Dermis microvascular lymphatic vessel endothelial cell (primary cell): Measurements from ENCODE around the gene AMN. TPM values are rescaled to one million over a fixed set of nuclear protein-coding genes. Genes with fewer than 3 reads are reported as not detected.

ENCODE experiments used
- DNase-seq, 2 donors: peaks; one replicate each; pipeline versions ENCODE4 v3.0.0 to v3.0.0-alpha.2; 2010; ENCODE audit warnings: low read depth in 2 of 2
- total RNA-seq: library from RNA; depleted of rRNA; stranded (reverse); fragments of >200 nt; gene quantifications from 2 replicates; pipeline ENCODE4 v1.2.1, GENCODE V29; 2014

AMN gene
- total RNA-seq, 1 donor from 2014 or later = 0.13 TPM

DNA sequence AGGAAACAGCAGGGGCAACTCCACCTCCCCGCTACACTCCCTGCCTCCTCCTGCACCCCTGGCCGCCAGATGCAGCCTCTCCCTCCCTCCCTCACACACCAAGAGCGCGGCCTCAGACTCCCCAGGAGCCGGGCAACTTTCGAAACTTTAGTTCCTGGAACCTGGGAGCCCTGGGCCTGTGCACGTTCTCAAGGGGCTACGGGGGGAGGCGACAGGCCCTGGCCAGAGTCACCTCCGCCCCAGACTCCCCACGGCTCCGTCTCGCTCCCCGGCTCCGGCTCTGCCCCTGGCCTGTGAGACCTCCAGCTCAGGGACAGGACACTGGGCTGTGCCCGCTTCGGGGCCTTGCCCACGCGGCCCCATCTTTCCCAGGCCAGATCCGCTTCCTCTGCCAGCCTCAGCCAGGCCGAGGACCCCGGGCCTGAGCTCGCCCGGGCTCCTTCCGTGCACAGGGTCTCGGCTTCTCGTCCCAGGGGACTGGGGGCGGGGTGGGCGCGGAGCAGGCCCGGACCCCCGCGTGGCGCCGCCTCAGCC is 5.5 kb downstream of the AMN start:
- no peak for DNase-seq

DNA sequence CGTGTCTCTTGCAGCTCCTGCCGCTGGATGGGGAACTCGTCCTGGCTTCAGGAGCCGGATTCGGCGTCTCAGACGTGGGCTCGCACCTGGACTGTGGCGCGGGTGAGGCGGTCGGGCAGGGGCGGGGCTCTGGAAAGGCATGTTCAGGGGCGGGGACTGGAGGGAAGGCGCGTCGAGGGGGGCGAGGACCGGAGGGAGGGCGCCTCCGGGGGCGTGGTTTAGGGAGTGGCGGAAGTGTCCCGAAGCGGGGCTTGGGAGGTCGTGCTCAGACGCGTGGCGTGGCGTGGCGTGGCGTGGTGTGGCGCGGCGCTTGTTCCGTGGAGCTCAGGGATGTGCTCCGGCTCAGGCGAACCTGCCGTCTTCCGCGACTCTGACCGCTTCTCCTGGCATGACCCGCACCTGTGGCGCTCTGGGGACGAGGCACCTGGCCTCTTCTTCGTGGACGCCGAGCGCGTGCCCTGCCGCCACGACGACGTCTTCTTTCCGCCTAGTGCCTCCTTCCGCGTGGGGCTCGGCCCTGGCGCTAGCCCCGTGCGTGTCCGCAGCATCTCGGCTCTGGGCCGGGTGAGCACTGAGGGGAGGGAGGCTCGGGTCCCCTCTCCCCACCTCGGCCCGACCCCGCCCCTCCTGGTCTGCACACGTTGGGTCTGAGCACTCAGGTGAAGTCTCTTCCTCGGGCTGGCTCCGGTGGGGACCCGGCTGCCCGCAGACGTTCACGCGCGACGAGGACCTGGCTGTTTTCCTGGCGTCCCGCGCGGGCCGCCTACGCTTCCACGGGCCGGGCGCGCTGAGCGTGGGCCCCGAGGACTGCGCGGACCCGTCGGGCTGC is 6.2 kb downstream of the AMN start:
- DNase-seq = peak in 1 of 2 donors; percentile 54

DNA sequence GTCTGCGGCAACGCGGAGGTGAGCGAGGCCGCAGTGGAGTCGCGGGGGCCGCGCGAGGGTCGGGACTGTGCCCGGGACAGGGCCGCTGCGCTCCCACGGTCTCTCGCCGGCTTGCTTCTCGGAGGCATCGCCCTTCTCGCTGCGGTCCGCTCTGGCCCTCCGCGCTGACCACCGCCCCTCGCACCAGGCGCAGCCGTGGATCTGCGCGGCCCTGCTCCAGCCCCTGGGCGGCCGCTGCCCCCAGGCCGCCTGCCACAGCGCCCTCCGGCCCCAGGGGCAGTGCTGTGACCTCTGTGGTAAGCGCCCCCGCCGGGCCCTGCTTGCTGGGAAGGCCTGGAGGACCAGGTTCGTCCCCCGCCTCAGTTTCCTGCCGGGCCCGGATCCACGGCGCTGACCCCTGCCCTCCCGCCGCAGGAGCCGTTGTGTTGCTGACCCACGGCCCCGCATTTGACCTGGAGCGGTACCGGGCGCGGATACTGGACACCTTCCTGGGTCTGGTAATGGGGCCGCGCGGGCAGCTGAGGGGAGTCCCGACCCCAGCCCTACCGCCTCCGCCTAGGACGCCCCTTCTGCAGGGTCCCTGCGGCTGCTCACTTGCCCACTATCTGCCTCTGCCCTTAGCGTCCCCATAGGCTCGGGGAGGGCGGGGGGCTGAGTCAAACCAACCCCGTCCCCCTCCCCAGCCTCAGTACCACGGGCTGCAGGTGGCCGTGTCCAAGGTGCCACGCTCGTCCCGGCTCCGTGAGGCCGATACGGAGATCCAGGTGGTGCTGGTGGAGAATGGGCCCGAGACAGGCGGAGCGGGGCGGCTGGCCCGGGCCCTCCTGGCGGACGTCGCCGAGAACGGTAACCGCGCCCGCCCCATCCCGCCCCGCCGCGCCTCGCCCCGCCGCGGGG is 7.0 kb downstream of the AMN start:
- DNase-seq = no peak

DNA sequence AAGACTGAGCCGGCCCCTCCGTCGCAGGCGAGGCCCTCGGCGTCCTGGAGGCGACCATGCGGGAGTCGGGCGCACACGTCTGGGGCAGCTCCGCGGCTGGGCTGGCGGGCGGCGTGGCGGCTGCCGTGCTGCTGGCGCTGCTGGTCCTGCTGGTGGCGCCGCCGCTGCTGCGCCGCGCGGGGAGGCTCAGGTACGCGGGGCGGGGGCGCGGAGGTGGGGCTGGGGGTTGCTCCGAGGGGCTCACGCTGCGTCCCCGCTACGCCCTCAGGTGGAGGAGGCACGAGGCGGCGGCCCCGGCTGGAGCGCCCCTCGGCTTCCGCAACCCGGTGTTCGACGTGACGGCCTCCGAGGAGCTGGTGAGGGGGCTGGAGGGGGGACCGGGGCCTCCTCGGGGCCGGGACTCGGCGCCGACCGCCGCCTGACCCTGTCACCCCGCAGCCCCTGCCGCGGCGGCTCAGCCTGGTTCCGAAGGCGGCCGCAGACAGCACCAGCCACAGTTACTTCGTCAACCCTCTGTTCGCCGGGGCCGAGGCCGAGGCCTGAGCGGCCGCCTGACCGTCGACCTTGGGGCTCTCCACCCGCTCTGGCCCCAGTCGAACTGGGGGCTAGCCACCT is 7.8 kb downstream of the AMN start:
- peak in 1 of 2 donors; percentile 14 for DNase-seq

DNA sequence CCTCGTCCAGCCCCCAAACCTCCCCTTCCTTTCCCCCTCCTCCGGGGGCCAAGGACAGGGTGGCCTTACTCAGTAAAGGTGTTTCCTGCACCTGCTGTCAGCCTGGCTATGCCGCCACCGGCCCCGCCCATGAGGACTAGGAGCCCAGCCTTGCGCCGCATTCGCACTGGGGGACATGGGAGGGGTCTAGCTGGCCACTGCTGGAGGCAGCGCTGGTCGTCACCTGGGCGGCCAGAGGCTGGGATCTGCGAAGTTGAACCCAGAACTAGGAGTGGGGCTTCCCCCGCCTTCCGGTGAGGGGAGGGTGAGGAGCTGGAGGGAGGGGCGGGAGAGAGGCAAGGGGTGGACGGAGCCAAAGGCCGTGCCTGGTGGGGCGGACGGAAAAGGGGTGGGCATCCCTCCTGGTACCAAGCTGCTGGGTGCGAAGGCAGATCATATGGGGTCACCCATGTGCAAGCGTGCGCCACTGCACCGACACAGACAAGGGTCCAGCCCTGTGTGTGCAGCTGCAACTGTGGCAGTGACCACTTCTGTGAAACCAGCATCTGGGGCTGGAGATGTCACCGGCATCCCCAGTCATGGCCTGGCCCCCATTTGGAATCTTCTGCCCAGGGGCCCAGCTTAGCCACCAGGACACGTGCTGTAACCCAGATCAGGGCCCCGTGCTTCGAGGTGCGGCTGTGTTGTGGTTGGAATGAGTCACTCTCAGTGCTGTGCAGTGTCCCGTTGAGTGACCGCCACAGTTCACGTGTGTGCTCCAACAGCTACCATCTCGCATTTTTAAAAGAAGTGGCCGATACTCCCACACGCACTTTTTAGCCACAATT is 8.5 kb downstream of the AMN start:
- peak in 1 of 2 donors; percentile 31 for DNase-seq

DNA sequence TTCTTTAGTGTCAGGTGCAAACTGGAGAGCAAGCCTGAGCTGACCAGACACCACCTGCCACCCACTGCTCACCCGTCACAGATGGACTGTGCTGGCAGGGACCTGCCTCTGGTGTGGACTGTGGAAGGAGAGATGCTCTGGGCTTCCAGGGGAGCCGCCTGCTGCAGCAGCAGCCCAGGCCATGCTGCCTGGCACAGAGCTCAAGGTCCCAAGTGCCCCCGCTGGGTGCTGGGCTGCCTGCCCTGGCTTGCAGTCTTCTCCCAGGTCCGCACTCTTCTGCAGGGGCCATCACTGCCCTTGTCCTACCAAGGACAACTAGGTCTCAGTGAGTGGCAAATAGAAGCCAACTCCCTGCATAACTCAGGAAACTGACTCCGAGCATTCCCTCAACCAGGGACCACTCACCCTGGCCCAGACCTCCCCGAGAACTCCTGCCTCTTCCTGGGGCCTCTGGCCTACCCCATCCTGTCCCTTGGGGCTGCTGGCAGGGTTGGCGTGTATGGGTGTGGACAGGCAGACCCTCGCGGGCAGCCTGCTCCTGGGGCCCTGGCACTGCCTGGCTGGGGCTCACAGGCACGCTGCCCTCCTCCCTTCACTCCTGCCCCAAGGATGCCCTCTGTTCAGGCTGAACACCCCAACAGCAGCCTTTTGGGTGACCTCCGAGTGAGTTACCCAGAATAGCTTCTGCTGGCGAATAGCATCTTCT is 9.3 kb downstream of the AMN start:
- no peak for DNase-seq

DNA sequence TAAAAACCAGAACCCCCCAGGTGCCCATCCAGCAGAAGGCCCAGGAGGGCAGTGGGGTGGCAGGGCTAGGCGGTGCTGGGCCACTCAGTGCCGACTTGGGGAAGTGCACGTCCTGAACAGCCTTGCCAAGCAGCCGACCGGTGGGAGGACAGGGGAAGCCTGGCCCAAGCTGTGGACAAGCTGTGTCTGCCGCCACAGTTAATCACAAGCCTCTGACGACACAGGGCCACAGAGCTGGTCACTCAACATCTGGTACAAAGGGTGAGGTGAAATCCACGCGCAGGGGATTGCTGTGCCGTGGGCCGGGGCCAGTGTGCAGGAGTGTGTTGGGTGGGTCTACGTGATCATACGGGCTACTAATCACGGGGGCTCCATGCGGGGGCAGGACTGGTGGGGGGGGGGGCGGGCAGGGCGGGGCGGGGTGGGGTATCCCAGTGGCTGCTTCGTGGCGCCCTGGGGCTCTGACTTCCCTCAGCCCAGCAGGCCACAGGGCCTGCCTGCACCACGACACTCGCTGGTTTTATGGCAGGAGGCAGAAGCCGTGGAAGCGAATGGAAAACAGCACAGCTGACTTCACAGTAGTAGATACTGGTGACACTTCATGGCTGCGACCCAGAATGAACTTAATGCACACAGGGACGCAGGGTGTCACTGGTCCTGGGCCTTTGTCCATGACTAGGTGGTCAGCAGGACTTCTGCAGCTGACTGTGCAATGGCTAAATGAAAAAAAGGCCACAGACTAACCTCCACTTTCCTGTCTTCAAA is 10.2 kb downstream of the AMN start:
- no peak for DNase-seq

DNA sequence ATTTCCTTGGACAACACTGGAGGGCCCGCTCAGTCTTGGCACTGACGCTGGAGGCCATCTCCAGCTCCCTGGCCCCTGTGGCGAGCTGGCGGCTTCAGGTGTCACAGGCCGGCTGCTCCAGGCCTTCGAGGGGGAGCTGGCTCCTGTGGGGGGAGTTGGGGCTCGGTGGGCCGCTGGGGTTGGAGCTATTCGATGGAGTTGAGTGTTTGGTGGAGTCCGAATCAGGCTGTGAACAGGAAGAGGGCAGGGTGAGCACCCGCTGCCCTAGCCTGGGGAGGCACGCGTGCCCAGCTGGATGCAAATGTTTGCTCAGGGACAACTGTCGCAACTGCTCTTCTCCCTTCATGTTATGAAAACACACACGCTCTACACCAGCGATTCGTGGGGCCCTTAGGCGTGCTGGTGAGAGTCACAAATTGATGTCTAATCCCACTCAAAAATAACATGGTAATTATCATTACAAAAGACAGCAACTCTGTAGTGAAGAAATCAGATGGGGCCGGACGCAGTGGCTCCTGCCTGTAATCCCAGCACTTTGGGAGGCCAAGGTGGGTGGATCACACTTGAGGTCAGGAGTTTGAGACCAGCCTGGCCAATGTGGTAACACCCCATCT is 11.3 kb downstream of the AMN start:
- no peak for DNase-seq

DNA sequence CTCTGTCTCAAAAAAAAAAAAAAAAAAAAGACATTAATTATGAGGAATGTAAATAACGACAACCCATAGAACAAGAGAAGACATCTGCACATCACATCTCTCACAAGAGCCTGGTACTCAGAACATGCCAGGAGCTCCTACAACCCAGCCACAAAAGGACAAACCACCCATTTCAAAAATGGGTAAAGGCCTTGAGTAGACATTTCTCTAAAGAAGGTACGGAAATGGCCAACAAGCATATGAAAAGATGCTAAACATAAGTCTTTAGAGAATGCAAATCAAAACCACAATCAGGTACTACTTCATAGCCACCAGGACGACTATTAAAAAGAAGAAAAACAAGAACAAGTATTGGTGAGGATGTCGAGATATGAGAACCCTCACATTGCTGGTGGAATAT is 13.3 kb downstream of the AMN start:
- no peak for DNase-seq

DNA sequence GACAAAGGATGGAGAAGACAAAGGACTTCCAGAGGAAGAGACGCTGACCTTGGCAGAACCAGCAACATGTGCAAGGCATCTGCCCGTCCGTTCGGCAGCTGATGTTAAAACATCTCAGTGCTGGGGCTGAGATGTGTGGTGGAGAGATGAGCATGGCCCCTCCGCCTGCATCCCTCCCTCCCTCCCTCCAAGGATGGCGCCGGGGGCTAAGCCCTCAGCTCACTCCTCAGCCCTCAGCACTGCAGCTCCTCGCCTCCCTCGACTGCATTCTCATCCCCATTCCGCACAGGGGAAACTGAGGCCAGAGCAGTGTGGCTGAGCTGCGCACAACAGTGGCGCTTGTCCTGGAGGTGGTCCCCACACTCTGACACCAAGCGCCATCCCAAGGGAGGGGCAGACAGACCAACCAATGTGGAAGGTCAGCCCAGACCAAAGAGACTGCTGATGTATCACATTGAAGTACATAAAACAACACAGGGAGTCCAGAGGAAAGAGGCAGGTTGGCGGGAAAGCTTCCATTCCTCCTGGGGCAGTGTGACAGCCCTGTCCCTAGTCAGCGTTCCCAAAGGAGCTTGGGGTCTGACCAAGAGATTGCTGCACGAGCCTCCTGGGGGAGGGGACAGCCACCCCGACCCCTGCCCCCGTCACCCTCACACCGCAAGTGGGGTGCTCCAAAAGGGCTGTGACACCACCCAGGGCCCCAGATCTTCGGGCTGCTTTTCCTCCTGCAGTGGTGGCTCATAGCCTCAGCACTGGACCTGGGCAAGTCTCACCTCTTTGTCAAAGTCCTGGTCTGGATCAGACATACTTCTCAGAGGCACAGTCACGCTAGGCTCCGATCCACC is 15.1 kb downstream of the AMN start:
- no peak for DNase-seq

DNA sequence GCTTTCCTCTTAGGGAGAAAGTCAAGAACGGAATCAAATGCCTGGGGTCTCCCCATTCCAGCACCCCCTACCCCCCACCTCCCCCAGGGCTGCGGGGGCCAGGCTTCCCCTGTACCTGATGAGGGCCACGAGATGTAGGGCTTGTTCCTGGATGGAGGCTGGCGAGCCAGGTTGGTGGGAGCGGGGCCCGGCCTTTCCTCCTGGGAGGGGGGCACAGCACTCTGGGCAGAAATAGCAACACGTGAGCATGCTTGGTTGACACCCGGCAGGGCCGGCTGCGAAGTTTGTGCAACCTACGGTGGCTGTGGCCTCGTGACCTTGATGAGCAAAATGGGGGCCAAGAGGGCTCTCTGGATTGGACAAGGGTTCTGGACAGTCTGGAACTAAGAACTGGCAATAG is 15.7 kb downstream of the AMN start:
- no peak for DNase-seq

DNA sequence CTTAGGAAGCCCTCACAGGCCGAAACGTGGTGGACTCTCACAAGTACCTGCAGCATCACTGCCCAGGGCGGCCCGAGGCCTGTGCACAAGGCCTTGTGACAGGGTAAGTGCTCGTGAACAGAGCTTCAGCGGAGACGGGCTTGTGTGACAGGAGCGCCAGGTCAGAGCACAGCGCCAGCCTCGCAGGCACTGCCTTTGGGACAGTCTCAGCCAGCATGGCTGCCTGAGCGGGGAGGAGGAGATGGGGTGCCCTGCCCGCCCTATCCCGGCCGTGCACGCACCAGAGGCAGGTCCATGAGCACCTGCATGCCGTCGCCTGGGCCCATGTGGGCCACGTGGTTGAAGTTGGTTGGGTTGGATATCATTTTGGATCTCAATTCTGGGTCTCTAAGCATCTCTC is 16.9 kb downstream of the AMN start:
- DNase-seq = no peak

DNA sequence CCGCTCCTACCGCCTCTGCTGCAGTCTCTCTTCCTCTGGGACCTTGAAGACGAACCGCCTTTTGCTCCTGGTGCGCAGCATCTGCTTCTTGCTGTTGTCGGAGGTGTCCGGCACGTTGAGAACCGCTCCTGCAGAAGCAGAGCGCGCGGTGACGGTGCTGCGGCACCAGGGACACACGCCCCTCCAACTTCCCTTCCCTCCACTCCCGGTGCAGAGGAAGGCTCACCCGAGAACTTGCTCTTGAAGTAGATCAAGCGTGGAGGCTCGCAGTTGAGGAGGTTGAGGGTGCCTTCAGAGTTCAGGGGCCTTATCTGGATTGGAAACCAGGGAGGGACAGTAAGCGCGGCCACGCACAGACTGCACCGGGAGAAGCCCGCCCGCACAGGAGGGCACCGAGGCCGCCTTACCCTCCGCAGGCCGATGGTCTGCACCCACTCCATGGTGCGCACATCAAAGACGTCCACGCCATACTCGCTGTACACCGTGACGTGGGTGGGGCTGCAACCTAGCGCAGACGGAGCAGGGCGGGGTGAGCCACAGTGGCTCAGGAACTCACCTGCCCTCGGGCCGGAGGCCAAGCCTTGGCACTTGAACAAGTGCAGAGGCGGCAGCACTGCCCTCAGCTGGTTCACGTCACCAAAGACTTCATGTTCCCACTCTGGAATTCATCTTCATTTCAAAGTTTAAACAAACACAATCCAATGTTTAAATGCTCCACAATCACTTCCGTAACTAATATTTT is 17.5 kb downstream of the AMN start:
- no peak for DNase-seq

DNA sequence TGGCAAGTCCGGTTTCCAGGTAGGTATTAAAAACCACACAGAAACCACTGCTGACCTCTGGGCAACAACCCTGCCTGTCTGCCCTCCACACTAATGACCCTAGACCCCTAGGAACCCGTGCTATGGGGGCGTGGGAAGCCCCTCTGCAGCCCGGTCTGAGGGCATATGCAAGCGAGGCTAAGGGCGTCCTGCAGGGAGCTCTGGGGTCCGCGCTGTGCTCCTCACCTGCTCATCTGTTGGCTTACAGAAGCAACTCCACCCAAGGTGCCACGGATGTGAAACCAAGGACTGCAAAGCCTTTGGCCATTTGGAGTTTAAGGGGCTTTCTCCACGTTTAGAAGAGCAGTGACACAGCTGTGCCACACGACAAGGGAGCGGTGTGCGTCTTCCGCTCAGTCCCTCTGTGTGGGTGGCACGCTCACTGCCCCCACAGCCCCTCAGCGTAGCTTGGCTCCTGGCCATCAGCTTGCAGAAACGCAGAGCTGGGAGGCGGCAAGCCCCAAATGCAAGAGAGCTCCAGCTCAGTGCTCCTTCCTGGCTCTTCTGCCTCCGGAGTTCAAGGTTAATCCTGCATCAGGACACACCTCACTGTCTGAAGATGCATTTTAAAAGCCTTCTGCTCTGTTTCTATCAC is 18.4 kb downstream of the AMN start:
- no peak for DNase-seq

DNA sequence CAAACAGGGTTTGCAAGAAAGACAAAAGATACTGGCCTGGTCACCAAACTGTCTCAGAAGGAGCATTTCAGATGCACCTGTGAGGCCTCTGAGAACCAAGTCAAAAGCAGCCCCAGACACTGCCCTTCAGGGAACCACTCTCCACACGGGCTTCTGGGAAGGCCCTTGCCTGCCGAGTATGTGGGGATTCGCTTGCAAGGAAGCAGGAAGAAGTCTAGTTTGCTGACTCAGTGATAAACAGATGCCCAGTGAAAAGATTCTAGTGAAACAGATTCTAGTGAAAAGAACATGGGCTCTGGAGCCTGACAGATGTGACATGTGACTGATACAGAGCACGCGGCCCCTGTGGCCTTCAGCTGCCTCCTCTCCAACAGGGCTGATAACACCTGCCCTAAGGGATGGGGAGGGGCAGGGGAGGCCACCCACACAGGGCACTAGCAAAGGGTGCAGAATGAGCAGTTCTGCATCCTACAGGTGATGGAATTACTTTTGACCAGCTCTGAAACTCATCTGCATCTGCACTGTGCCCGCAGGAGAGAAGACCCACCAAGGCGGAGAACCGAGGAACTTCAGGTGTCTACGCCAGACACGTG is 19.1 kb downstream of the AMN start:
- no peak for DNase-seq

DNA sequence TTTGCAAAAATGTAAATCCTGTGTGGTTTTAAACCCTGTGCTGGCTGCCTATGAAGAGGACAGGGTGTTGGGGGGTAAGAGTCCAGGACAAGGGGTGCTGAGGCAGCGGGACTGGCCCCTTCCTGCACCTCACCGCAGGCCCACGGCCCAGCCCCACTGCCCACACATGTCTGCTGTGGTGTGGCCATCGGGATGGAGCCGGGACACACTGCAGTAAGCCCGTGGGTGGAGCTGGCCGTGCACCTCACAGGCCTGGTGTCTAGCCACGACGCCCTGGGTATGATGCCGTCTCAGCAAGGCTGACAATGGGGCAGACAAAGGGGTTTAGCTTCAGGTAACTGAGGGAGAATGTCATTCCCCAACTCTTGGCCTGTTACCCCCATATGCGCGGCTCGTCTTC is 19.6 kb downstream of the AMN start:
- DNase-seq = no peak

DNA sequence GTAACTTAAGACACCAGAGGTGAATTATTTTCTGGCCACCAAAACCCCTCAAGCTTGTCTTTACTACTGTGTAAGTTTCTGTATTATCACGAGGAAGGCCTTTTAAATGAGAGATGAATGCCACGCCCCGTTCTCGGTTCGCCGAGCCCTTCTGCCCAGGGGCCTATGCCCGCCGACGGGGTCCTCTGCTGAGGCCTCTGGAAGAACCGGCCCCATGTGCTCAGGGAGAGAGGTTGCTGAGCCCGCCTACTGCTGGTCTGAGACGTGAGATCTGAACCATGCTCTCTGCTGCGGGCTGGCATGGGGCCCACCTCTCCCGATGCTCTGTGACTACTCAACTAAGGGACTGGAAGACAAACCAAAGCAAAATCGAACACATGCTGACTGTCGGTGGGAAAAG is 21.0 kb downstream of the AMN start:
- DNase-seq = no peak
